ENCODE measurements around the gene HM13. TPM values are rescaled to one million over a fixed set of nuclear protein-coding genes. Genes with fewer than 3 reads are reported as not detected.

HM13 gene
- total and polyA plus RNA-seq, 9 of the 15 experiments (the other 6 are each of a cell fraction or from before 2014, with no cell fraction given) = 7.7 to 136 (median 74.5) TPM

DNA sequence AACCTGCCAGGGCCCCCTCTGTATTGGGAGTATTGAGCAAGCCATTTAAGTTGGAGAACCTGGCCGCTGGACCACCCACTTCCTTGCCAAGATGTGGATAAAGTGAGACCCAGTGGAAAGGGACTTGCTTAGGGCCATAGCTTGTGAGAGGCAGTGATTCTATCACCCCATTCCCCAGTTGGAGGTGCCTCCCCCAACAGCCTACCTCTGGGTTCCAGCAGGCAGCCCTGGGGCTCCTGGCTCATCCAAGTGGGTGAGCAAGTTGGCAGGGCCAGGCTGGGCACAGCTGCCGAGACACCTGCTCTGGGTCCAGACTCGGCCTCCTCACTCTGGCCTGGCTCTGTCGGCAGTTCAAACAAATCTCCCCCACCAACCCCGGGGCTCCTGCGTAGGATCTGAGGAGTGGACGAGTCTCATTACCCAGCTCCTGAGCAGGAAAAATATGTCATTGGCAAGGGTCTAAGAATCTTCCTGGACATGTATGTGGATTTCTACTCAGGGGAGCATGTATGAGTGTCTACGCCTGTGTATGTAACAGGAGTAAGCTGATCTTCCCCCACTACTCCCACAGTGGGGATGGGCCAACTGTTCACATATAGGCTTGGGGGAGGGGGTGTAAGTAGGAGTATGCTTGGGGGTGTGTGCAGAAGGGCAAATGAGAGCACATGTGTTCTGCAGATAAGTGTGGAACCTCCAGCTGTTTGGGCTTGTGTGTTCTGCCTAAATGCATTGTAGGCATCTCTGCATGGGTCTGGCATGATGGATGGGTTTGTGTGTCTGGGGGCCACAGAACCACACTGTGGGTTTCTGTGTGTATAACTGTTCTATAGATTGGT is 92.8 kb downstream of the HM13 start (continued):
- TF ChIP-seq, protein P1, sequence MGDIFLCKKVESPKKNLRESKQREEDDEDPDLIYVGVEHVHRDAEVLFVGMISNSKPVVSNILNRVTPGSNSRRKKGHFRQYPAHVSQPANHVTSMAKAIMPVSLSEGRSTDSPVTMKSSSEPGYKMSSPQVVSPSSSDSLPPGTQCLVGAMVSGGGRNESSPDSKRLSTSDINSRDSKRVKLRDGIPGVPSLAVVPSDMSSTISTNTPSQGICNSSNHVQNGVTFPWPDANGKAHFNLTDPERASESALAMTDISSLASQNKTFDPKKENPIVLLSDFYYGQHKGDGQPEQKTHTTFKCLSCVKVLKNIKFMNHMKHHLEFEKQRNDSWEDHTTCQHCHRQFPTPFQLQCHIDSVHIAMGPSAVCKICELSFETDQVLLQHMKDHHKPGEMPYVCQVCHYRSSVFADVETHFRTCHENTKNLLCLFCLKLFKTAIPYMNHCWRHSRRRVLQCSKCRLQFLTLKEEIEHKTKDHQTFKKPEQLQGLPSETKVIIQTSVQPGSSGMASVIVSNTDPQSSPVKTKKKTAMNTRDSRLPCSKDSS (IDR thresholded peaks at IDR 0.05; ENCODE audit: low read depth, partially characterized antibody) = no peak
- TF ChIP-seq, protein P2, sequence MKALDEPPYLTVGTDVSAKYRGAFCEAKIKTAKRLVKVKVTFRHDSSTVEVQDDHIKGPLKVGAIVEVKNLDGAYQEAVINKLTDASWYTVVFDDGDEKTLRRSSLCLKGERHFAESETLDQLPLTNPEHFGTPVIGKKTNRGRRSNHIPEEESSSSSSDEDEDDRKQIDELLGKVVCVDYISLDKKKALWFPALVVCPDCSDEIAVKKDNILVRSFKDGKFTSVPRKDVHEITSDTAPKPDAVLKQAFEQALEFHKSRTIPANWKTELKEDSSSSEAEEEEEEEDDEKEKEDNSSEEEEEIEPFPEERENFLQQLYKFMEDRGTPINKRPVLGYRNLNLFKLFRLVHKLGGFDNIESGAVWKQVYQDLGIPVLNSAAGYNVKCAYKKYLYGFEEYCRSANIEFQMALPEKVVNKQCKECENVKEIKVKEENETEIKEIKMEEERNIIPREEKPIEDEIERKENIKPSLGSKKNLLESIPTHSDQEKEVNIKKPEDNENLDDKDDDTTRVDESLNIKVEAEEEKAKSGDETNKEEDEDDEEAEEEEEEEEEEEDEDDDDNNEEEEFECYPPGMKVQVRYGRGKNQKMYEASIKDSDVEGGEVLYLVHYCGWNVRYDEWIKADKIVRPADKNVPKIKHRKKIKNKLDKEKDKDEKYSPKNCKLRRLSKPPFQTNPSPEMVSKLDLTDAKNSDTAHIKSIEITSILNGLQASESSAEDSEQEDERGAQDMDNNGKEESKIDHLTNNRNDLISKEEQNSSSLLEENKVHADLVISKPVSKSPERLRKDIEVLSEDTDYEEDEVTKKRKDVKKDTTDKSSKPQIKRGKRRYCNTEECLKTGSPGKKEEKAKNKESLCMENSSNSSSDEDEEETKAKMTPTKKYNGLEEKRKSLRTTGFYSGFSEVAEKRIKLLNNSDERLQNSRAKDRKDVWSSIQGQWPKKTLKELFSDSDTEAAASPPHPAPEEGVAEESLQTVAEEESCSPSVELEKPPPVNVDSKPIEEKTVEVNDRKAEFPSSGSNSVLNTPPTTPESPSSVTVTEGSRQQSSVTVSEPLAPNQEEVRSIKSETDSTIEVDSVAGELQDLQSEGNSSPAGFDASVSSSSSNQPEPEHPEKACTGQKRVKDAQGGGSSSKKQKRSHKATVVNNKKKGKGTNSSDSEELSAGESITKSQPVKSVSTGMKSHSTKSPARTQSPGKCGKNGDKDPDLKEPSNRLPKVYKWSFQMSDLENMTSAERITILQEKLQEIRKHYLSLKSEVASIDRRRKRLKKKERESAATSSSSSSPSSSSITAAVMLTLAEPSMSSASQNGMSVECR (CRISPR knock-in tag; IDR thresholded peaks at IDR 0.05) = peak; percentile 70; the same call in 1 of the 2 replicates
- TF ChIP-seq ZNF76 (CRISPR knock-in tag; IDR thresholded peaks at IDR 0.05; ENCODE audit: borderline replicate concordance) (no peak), CXXC5 (CRISPR knock-in tag; IDR thresholded peaks at IDR 0.05) (peak; percentile 42; the same call in 1 of the 2 replicates), CHD7 (IDR thresholded peaks at IDR 0.05; ENCODE audit: low read depth, low read length) (no peak), NFIX (CRISPR knock-in tag; IDR thresholded peaks at IDR 0.05; ENCODE audit: low read depth) (no peak)
